ENCODE results near the gene SORCS3. TPM values are rescaled to one million over a fixed set of nuclear protein-coding genes. Genes with fewer than 3 reads are reported as not detected.

Gene SORCS3
- total and polyA plus RNA-seq, 2 of the 4 experiments (the other 2 are of a cell fraction) = not detected

DNA sequence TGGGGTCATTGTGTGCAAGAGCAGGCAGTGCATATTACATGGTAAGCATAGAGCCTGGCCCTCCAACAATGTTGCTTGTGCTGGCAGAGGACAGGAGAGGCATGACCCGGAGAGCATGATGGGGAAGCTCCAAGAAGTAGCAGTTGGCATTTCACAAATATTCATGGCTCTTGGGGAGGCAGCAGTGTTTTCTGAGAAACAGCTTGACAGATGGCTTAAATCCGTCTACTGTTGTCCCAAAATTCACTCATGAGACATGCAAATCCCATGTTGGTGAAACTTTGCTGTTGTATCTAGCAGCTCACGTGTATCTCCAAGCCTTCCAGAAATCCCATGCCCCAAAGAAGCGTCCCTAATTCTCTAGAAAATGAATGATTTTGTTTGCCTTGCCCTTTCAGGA lies 487.0 kb downstream of the SORCS3 start:
- no peak overlapping the region for H4K5ac ChIP-seq (ENCODE audit: low read depth, low read length)
- no peak overlapping the region for H3K18ac ChIP-seq (ENCODE audit: low read depth, low read length)
- H3K79me1 ChIP-seq (ENCODE audit: low read depth in 1 of 2, low read length in 2 of 2) = no peaks in the 10 kb centered on the region
- in situ Hi-C loops (cut with MboI; ENCODE audit: low sequenced_read_pairs) = no loop called here
- ChIA-PET POLR2A (ENCODE audit: unreplicated experiment) (no interaction called here), CTCF (no interaction called here)
- H4K20me1 ChIP-seq (ENCODE audit: insufficient read depth, low read length) = no peaks in the 10 kb centered on the region
- H3K4ac ChIP-seq (ENCODE audit: low read depth, low read length) = no peak overlapping the region
- intact Hi-C loops (cut with micrococcal nuclease) = no loop called here
- peaks cover 3% of the 10 kb centered on the region for H3K9me3 ChIP-seq (ENCODE audit: control insufficient read depth, insufficient read depth, low read length)
- 20% methylated on average over 1 of the region's 4 CpGs; no CpG with 5 or more reads in 1 of the 2 experiments for WGBS, 2 experiments (ENCODE audit: extremely low coverage in 2 of 2, insufficient read length in 1 of 2)
- H3K23ac ChIP-seq (ENCODE audit: low read depth, low read length) = no peak overlapping the region
- H2BK5ac ChIP-seq (ENCODE audit: low read depth, low read length, poor library complexity, severe bottlenecking) = no peak overlapping the region
- H3K36me3 ChIP-seq (ENCODE audit: control insufficient read depth, insufficient read depth, low read length) = no peaks in the 10 kb centered on the region
- ATAC-seq (ENCODE audit: low read depth) (no peak), DNase-seq (no peak)
- no peak overlapping the region for H4K91ac ChIP-seq (ENCODE audit: insufficient read depth, low read depth, low read length)
- BruUV-seq (replicated peaks) = no TSS peak
- no peak overlapping the region for H2BK20ac ChIP-seq (ENCODE audit: low read depth, low read length)
- H2AK9ac ChIP-seq (replicated peaks; ENCODE audit: low read depth, low read length, poor library complexity) = no peak overlapping the region
- no peak overlapping the region for H3K9ac ChIP-seq (ENCODE audit: low read depth, low read length)
- H3K14ac ChIP-seq (replicated peaks; ENCODE audit: low read depth, low read length) = no peak overlapping the region
- H3K56ac ChIP-seq (ENCODE audit: extremely low read depth, insufficient read depth, low read length) = no peak overlapping the region
- H3K4me3 ChIP-seq (ENCODE audit: insufficient read depth, low read depth, low read length) = no peak overlapping the region
- no peak overlapping the region for H4K8ac ChIP-seq (ENCODE audit: low read depth in 2 of 2, low read length in 2 of 2)
- no peaks in the 10 kb centered on the region for H3K27me3 ChIP-seq (ENCODE audit: control insufficient read depth, insufficient read depth, low read length)
- H2AFZ ChIP-seq (replicated peaks; ENCODE audit: low read length, poor library complexity) = no peak overlapping the region
- H3K4me1 ChIP-seq (ENCODE audit: control insufficient read depth, insufficient read depth, low read length) = no peaks in the 10 kb centered on the region
- dilution Hi-C loops (cut with HindIII; ENCODE audit: low sequenced_read_pairs, unreplicated experiment) = no loop called here
- no peak overlapping the region for H2BK120ac ChIP-seq (ENCODE audit: low read depth, low read length)
- no peaks in the 10 kb centered on the region for H3K9me1 ChIP-seq (ENCODE audit: insufficient read depth, low read length)
- no peak overlapping the region for H2BK15ac ChIP-seq (ENCODE audit: low read depth, low read length)
- no peak overlapping the region for H2AK5ac ChIP-seq (ENCODE audit: low read depth, low read length)
- no peak overlapping the region for H3K4me2 ChIP-seq (ENCODE audit: low read depth, low read length)
- no peak for TF ChIP-seq CEBPB (IDR thresholded peaks at IDR 0.05; ENCODE audit: low read depth, low read length)
- no peak for TF ChIP-seq MXI1 (IDR thresholded peaks at IDR 0.05; ENCODE audit: borderline replicate concordance, low read depth, low read length)
- H3K27ac ChIP-seq (ENCODE audit: insufficient read depth, low read length) = no peak overlapping the region

All from IMR-90 (cell line).